ENCODE data around the gene POTEJ. TPM values are rescaled to one million over a fixed set of nuclear protein-coding genes. Genes with fewer than 3 reads are reported as not detected.
A peak's percentile ranks its signal among the peaks of the same experiment; 100 is the strongest.
"Not testable (repeated sequence)": the region's sequence is repeated elsewhere in the genome, so short reads cannot be mapped to it uniquely, and the experiment has no call there.

POTEJ gene
- total RNA-seq, 2 donors from 2014 or later, result 2.6 TPM; not detected in 1

DNA sequence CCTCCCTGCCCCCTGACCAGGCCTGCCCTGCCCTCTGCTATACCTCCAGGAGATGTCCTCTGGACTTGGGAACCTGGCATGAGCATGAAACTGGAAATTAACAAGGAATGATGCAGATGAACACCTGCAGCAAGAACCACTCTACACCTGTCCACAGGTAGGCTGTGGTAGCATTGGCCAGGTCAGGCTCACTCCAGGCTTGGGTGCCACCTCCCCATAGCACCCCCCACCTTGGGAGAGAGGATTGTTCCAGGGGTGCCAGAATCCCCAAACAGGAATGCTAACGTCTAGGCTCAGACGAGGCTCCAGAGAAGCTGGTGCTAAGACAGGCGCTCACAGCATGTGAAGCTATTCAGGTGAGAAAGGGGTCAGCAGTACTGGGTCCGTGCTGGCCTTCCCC is 17.2 kb upstream of the POTEJ start:
- H3K27ac ChIP-seq, H3K27me3 ChIP-seq, H3K4me3 ChIP-seq, H3K9me3 ChIP-seq, H3K36me3 ChIP-seq, H3K4me1 ChIP-seq: not testable (repeated sequence)
- DNase-seq (ENCODE audit: low spot score), result peak; percentile 47

DNA sequence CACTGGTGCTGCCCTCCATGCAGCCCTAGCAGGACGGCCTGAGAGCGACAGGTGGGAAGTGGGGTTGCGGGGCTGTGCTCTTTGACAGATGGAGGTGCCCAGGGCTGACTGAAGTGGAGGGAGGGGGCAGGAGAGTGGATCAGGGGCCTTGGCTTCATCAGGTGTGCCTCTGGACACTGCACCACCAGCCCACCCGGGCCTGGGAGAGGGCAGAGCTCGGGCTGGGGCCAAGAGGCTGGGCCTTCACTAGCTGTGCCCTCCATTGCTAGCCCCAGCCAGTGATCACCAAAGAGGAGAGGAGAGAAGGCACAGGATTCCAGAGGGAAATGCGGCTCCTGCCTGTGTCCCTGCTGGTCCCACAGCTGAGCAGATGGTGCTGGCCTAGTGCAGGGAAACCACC is 14.5 kb upstream of the POTEJ start:
- H3K4me1 ChIP-seq; H3K27ac ChIP-seq; H3K27me3 ChIP-seq; H3K4me3 ChIP-seq; H3K9me3 ChIP-seq; H3K36me3 ChIP-seq; DNase-seq (ENCODE audit: low spot score): not testable (repeated sequence)

DNA sequence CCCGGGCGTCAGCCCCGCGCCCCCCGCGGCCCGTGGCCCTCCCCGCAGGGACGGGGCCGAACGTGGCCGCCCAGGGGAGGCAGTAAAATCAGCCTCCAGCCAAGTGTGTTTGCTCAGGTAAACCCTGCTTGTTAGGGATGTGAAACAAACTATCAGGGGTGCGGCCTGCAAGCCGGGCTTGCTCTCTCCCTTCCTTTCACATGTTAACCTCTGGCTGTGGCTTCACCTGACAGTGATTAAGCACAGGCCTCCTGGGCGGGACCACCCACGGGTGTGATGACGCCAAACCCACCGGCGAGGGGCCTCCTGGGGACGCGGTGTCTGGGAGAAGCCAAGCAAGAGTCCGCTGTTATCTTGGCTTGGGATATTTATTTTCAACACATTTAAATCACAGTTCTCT is 13.2 kb upstream of the POTEJ start:
- not testable (repeated sequence) for H3K4me3 ChIP-seq; DNase-seq (ENCODE audit: low spot score)

DNA sequence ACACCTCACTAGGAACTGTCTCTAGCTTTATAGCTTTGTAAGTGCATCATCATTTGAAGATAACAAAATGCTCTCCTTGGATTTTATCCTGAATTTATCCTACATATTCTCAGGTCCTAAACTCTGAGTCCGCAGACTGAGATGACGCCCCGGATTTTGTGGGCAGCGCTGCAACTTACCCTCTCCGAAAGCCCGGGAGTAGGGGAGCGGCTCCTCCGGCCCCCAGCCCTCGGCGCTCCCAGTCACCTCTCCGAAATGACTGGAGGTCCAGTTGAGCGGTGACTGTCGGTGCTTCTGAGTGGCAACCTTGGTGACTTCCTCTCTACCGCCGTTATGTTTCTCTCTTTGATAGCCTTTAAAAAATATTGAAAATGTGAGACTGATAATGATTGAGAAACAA is 12.8 kb upstream of the POTEJ start:
- not testable (repeated sequence) for H3K36me3 ChIP-seq; DNase-seq (ENCODE audit: low spot score); H3K27ac ChIP-seq; H3K9me3 ChIP-seq; H3K27me3 ChIP-seq; H3K4me3 ChIP-seq; H3K4me1 ChIP-seq

More for the DNA sequence above, 13.2 kb upstream of the POTEJ start:
- H3K36me3 ChIP-seq, H3K27ac ChIP-seq, H3K27me3 ChIP-seq, H3K9me3 ChIP-seq, H3K4me1 ChIP-seq: not testable (repeated sequence)

DNA sequence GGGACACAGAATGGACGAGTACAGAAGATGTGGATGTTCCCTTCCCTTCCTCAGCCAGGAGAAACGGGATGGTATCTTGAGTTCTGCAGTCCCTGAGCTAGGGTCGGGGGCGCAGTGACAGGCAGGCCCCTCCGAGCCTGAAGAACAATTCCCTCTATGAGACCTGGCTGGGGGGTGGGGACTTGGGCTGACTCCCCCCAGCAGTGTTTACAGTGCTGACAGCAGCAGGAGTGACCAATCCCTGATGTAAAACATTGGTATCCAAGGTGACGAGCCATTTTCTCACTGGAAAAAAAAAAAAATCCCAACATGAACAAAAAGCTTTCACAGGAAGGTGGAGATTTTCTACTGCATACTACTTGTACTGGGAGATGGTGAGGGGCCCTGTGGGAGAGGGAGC is 11.8 kb upstream of the POTEJ start, which contains the start of gene CFC1:
Gene CFC1, minus strand, starts transcription at position 183 of the 400 bp plus-strand sequence. CDS start 288 bp downstream, outside the sequence.
- not testable (repeated sequence) for H3K27me3 ChIP-seq; H3K27ac ChIP-seq; H3K36me3 ChIP-seq; DNase-seq (ENCODE audit: low spot score); H3K9me3 ChIP-seq; H3K4me1 ChIP-seq; H3K4me3 ChIP-seq

DNA sequence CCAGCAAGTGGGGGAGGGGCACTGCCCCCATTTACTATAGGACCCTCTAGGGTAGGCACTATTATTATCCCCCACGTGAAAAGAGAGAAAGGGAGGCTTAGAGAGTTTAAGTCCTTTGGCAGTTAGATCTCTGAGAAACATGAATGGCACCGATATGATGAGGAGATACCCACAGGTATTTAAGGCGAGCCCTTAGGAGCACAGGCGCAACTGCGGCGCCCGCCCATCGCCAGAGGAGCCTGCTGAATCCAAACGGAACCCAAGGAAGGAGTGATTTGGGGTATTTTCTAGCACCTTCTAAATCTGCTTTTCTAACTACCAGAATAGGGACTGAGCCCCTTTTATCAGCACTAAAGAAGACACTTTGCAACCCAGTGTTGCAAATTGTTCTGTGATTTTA is 11.3 kb upstream of the POTEJ start:
- DNase-seq (ENCODE audit: low spot score); H3K4me1 ChIP-seq; H3K4me3 ChIP-seq: not testable (repeated sequence)

DNA sequence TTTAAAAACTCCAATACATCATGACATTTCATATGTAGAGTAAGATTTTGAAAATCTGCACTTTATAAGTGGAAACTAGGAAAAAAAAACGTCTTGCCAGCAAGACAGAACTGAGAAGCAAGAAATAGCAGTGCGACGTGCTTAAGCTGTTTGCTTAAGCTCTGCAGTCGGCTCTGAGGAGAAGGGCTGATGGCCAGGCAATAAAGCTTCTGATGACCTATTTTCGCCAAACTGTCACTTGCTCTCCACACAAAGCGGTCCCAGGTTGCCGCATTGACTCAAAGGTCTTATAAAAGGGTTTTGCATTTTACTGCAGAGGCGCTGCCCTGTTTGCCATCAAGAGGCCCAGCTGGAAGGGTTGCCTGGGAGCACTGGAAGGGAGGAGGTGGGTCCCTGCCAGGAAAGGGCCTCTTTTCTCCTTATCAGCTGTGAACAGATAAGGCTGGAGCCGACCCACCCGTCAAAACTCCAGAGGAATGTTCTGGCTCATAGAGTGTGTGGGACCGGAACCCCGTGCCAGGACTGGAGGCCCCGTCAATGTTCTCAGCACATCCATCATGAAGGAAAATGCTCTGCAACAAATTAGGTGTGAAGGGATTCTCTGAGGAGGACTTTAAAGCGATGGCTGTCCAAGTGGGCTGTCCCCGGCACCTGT is 9.5 kb upstream of the POTEJ start:
- not testable (repeated sequence) for H3K9me3 ChIP-seq; DNase-seq (ENCODE audit: low spot score); H3K4me1 ChIP-seq; H3K4me3 ChIP-seq; H3K27me3 ChIP-seq; H3K36me3 ChIP-seq; H3K27ac ChIP-seq

More for the DNA sequence above, 11.3 kb upstream of the POTEJ start:
- H3K27me3 ChIP-seq, H3K36me3 ChIP-seq, H3K27ac ChIP-seq, H3K9me3 ChIP-seq: not testable (repeated sequence)

DNA sequence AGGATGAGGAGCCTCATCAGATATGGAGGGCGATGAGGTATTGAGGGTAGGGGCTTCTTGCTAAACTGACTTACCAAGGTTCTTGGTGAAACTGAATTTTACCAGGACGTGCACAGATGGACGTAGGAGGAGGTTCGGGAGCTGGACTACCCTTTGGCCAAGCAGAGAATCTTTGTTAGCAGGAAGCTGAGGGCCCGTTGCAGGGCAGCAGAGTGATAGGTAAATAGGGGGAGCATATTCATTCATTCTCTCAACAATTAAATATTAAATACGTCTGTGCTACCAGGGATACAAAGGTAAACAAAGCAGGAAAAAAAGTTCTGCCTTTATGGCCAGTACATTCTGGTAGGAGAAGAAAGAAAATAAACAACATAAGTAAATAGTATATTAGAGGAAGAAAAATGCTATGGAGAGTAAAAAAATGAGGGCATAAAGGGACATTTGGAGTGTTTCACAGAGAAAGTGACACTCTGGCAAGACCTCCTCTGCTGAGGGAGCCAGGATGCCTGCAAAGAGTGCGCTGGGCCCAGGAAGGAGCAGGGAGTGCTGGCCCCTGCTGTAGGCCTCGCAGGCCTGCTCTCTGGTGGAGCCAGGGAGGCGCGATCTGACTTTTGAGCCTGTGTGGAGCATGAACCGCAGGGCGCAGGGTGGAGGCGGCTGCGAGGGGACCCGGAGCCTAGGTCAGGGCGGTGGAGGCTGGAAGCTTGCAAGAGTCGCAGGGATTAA is 2.8 kb upstream of the POTEJ start:
- H3K9me3 ChIP-seq; DNase-seq (ENCODE audit: low spot score); H3K4me3 ChIP-seq; H3K27ac ChIP-seq; H3K36me3 ChIP-seq; H3K27me3 ChIP-seq; H3K4me1 ChIP-seq: not testable (repeated sequence)

DNA sequence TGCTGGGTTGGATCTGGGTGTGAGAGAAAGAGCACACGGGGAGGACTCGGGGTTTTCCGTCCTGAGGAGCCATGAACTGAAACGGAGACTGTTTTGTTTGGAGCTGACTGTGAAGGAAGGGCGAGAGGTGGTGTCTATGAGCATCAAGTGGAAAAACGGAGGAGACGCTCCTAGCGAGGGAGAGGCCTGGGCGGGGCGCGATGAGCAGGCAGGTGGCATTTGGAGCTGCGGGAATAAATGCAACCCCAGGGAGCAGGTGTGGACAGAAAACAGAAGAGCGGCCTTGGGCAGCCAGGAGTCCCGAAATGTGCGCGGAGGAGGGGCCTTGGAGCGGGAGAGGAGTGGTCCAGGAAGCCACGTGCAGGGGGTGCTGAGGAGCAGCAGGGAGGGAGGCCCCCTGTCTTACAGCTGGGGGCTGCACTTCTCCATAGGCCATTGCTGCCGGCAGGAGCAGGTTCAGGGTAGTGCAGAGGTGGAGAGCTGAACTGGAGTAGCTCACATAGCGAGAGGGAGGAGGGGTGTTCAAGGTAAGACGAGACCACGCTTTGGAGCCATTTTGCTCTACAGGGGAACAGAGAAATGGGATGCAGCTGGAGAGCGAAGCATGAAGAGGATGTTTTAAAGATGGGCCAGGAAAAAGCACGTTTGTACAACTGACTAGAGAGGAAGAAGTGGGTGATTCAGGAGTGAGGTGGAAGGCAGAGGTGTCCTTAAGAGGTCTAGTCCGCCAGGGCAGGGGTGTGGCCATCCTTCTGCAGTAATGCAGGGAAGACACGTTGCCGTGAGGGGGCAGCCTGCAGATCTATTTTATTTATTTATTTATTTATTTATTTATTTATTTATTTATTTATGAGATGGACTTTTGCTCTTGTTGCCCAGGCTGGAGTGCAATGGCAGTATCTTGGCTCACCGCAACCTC is 2.0 kb upstream of the POTEJ start:
- not testable (repeated sequence) for DNase-seq (ENCODE audit: low spot score); H3K36me3 ChIP-seq

DNA sequence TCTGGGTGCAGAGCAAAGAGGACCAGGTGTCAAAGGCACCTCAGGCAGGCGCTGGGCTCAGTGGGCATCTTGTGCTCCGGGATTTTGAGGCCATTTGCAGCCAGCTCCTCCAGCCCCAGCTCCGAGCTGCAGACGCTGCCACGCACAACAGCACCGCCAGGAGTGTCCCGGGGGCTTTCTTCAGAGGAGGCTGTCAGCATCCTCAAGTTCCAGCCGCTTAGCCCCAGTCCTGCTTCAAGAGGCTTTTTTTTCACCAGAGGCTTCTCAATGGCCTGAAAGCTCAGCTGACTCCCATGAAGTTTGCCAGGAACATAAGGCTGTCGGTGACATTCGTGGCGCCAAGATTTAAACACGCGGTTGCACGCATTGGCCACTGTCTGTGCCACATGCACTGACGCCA is 754 bp upstream of the POTEJ start:
- not testable (repeated sequence) for H3K4me3 ChIP-seq; H3K27me3 ChIP-seq; H3K4me1 ChIP-seq; H3K27ac ChIP-seq; DNase-seq (ENCODE audit: low spot score); H3K9me3 ChIP-seq; H3K36me3 ChIP-seq

More for the DNA sequence above, 2.0 kb upstream of the POTEJ start:
- not testable (repeated sequence) for H3K27me3 ChIP-seq, H3K4me1 ChIP-seq, H3K9me3 ChIP-seq, H3K4me3 ChIP-seq, H3K27ac ChIP-seq

DNA sequence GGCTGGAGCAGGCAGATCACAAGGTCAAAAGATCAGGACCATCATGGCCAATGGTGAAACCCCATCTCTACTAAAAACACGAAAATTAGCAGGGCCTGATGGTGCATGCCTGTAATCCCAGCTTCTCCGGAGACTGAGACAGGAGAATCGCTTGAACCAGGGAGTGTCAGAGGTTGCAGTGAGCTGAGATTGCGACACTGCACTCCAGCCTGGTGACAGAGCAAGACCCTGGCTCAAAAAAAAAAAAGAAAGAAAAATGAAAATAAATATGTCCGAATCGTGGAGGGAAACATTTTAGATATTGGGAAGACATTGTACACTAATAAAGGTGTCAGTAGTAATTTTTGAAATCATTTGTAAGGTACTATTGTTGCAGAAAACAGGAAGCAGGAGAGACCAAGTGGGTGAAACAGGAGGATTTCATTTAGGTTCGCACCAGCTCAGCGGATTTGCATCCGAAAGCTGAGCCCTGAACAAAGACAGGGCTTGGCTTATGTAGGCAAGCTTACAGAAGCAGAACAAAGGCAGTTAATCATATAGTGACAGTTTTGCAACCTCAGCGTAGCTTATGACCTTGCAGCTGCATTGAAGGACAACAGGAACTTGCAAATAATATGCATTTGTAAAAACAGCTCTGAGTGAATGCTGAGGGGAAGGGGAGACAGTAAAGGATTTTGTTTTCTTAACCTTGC is 17.7 kb downstream of the POTEJ start:
- not testable (repeated sequence) for DNase-seq (ENCODE audit: low spot score)

DNA sequence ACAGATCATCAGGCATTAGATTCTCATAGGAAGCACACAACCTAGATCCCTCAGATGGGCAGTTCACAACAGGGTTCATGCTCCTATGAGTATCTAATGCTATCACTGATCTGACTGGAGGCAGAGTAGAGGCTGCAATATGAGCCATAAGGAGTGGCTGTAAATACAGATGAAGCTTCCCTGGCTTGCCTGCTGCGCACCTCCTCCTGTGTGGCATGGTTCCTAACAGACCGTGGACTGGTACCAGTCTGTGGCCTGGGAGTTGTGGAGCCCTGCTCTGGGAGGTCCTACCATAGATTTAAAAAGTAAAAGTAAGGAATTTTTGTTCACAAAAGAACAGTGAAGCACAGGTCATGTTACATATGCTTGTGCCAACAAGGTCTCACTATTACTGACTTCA is 27.7 kb downstream of the POTEJ start:
- not testable (repeated sequence) for H3K36me3 ChIP-seq; H3K27ac ChIP-seq; H3K27me3 ChIP-seq; DNase-seq (ENCODE audit: low spot score); H3K4me3 ChIP-seq; H3K4me1 ChIP-seq; H3K9me3 ChIP-seq

More for the DNA sequence above, 17.7 kb downstream of the POTEJ start:
- H3K9me3 ChIP-seq, H3K4me3 ChIP-seq, H3K4me1 ChIP-seq, H3K27ac ChIP-seq, H3K36me3 ChIP-seq, H3K27me3 ChIP-seq: not testable (repeated sequence)

DNA sequence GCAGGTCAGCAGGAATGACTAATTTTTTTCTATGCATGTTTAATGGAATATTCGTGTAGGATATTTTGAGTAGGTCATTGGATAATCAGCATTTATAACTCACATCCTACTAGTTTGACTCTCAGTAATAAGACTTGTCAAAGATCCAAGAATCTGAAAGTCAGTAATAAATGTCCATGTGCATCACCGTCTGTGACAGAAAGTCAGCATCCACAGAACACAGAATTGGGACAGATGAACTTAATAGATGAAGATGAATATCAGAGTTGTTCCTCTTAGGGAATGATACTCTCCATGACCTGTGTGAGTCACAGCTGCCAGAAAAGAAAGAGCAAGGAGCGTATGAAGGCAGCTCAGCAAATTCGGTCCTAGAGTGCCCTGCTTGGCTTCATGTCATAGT is 30.4 kb downstream of the POTEJ start:
- H3K4me3 ChIP-seq; H3K27me3 ChIP-seq; H3K27ac ChIP-seq; H3K9me3 ChIP-seq; DNase-seq (ENCODE audit: low spot score); H3K36me3 ChIP-seq; H3K4me1 ChIP-seq: not testable (repeated sequence)

DNA sequence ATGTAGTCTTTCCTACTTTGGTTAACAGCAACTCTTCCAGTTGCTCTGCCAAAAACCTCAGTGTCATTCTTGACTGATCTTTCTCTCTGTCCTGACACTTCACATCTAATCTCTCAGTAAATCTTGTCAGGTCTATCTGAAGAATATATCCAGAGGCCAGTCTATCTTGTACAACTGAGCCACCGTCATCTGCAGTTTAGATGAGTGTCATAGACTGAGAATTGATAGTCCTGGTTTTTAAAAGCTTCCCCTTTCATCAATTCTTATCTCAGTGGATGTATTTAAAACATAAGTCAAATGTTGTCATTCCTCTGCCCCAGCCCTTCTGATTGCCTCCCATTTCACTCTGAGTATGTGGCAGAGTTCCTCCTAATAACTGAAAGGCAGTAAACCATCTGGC is 38.0 kb downstream of the POTEJ start:
- not testable (repeated sequence) for H3K36me3 ChIP-seq

More for the DNA sequence above, 38.0 kb downstream of the POTEJ start:
- not testable (repeated sequence) for H3K4me1 ChIP-seq; H3K27me3 ChIP-seq; DNase-seq (ENCODE audit: low spot score); H3K9me3 ChIP-seq; H3K4me3 ChIP-seq; H3K27ac ChIP-seq
